Progenitor cell of endocrine pancreas (in vitro differentiated cells): ENCODE measurements around the gene GPRIN3. TPM values are rescaled to one million over a fixed set of nuclear protein-coding genes. Genes with fewer than 3 reads are reported as not detected.

Experiments used
- DNase-seq: peaks from one replicate; pipeline ENCODE4 v3.0.0; 2021; ENCODE audit warnings: low spot score; ENCODE audit not compliant: unreplicated experiment
- H3K27ac Mint-ChIP-seq: 2 replicates; pipeline ENCODE4 v1.8.0; 2021; ENCODE audit warnings: mild to moderate bottlenecking, moderate library complexity, mixed read lengths
- H3K27me3 Mint-ChIP-seq: 2 replicates; pipeline ENCODE4 v1.8.0; 2021; ENCODE audit warnings: mixed read lengths
- H3K36me3 Mint-ChIP-seq: 2 replicates; pipeline ENCODE4 v1.8.0; 2022; ENCODE audit warnings: mixed read lengths; ENCODE audit not compliant: insufficient read depth
- H3K4me1 Mint-ChIP-seq: 2 replicates; pipeline ENCODE4 v1.8.0; 2021; ENCODE audit warnings: low read depth, mixed read lengths
- H3K4me3 Mint-ChIP-seq: 2 replicates; pipeline ENCODE4 v1.8.0; 2021; ENCODE audit warnings: low read depth, mild to moderate bottlenecking, moderate library complexity, mixed read lengths
- H3K9me3 Mint-ChIP-seq: 2 replicates; pipeline ENCODE4 v1.8.0; 2021; ENCODE audit warnings: low read depth, mixed read lengths
- total RNA-seq: library from RNA; stranded (reverse); gene quantifications from 2 replicates; pipeline ENCODE4 v1.2.1, GENCODE V29; 2021
- TF ChIP-seq, protein P1 (sequence below): fragments of 200-600 bp; sonication (generic); IDR thresholded peaks from one replicate; pipeline ENCODE4 v1.5.0; 2021; ENCODE audit warnings: antibody characterized with exemption, mild to moderate bottlenecking; ENCODE audit not compliant: unreplicated experiment

GPRIN3 gene
- total RNA-seq, 1 donor from 2014 or later: 16.0 TPM

DNA sequence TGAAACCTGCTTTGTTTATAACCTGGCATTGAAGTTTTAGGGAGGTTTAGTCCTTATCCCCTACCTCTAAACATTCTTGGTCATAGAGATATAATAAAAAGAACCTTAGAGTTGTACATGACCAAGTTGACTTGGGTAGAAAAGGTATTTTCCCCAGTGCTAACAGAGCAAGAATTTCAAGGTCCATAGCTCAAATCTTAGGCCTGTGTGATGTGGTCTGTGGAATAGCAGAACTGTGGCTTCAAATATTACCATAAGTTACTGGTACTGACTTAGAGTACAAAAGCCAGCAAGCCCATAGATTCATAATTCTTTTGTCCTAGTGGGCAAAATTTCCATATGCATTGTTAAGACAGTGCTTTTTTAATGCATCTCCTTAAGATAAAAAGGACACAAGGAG, 91.2 kb downstream of the GPRIN3 start:
- no peaks in the 10 kb centered on the region for H3K9me3 Mint-ChIP-seq
- TF ChIP-seq, protein P1, sequence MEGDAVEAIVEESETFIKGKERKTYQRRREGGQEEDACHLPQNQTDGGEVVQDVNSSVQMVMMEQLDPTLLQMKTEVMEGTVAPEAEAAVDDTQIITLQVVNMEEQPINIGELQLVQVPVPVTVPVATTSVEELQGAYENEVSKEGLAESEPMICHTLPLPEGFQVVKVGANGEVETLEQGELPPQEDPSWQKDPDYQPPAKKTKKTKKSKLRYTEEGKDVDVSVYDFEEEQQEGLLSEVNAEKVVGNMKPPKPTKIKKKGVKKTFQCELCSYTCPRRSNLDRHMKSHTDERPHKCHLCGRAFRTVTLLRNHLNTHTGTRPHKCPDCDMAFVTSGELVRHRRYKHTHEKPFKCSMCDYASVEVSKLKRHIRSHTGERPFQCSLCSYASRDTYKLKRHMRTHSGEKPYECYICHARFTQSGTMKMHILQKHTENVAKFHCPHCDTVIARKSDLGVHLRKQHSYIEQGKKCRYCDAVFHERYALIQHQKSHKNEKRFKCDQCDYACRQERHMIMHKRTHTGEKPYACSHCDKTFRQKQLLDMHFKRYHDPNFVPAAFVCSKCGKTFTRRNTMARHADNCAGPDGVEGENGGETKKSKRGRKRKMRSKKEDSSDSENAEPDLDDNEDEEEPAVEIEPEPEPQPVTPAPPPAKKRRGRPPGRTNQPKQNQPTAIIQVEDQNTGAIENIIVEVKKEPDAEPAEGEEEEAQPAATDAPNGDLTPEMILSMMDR: no peak

DNA sequence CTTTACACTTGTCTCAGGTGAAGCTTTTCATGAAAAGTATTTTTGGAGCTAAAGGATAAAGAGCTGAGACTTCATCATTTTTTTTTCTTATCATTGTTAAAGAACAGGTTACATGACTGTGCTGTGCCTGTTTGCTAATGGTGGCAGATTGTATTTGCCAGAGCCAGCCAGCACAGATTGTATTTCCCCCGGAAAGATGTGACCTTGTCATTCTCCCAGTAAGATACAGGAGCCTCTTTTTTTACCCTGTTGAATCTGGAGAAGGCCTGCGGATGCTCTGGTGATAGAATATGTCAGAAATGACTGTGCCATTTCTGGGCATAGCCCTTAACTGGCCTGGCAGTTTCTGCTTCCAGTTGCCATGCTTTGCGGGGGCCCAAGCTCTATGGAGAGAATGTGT, 91.9 kb downstream of the GPRIN3 start:
- Mint-ChIP-seq H3K27ac (no peak overlapping the region), H3K36me3 (no peaks in the 10 kb centered on the region), H3K9me3 (no peaks in the 10 kb centered on the region), H3K4me1 (peaks cover 10% of the 10 kb centered on the region), H3K27me3 (no peaks in the 10 kb centered on the region), H3K4me3 (no peak overlapping the region)
- TF ChIP-seq, protein P1: no peak
- no peak for DNase-seq

More for the DNA sequence above, 91.2 kb downstream of the GPRIN3 start:
- peaks cover 17% of the 10 kb centered on the region for H3K4me1 Mint-ChIP-seq
- DNase-seq: no peak
- no peaks in the 10 kb centered on the region for H3K36me3 Mint-ChIP-seq
- H3K27me3 Mint-ChIP-seq: no peaks in the 10 kb centered on the region
- H3K4me3 Mint-ChIP-seq: no peak overlapping the region
- H3K27ac Mint-ChIP-seq: no peak overlapping the region

DNA sequence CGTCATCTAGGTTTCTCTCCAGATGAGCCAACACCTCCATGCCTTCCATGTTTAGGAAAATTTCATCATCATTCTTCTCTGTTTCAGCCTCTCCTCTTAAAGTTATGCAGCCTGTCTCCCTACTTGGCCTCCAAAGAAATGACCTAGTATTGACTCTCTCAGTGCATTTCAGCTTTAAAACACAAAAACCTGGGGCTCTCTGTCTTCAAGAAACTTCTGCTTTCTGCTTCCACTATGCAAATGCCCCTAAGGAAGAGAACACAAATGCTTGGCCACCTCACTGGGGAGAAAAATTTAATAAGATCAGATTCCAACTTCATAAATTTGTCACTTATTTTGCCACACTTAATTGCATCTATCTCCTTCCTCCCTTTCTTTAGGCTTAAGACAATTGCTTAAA, 93.3 kb downstream of the GPRIN3 start:
- peaks cover 3% of the 10 kb centered on the region for H3K4me1 Mint-ChIP-seq
- DNase-seq: no peak
- TF ChIP-seq, protein P1: no peak
- H3K36me3 Mint-ChIP-seq: no peaks in the 10 kb centered on the region
- H3K27me3 Mint-ChIP-seq: no peaks in the 10 kb centered on the region
- no peak overlapping the region for H3K27ac Mint-ChIP-seq
- no peak overlapping the region for H3K4me3 Mint-ChIP-seq
- H3K9me3 Mint-ChIP-seq: no peaks in the 10 kb centered on the region

DNA sequence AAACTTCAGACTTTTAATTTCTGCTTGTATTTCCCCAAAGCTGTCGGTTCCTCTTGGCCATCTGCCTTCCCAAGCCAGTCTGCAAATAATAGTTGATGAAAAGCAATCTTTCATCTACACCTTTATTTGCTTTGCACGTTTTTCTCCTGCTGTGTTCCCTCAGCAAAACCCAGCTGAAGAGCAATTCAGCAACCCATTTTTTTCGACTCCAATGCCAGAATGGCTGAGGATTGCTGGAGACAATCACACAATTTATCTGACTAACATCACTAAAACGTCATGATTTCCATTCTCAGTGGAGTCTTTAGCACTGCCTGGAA, 94.3 kb downstream of the GPRIN3 start:
- H3K27ac Mint-ChIP-seq: no peak overlapping the region
- no peak overlapping the region for H3K4me3 Mint-ChIP-seq
- TF ChIP-seq, protein P1: no peak
- H3K36me3 Mint-ChIP-seq: no peaks in the 10 kb centered on the region
- DNase-seq: no peak
- no peaks in the 10 kb centered on the region for H3K27me3 Mint-ChIP-seq
- peaks cover 5% of the 10 kb centered on the region for H3K9me3 Mint-ChIP-seq
- H3K4me1 Mint-ChIP-seq: peaks cover 3% of the 10 kb centered on the region

DNA sequence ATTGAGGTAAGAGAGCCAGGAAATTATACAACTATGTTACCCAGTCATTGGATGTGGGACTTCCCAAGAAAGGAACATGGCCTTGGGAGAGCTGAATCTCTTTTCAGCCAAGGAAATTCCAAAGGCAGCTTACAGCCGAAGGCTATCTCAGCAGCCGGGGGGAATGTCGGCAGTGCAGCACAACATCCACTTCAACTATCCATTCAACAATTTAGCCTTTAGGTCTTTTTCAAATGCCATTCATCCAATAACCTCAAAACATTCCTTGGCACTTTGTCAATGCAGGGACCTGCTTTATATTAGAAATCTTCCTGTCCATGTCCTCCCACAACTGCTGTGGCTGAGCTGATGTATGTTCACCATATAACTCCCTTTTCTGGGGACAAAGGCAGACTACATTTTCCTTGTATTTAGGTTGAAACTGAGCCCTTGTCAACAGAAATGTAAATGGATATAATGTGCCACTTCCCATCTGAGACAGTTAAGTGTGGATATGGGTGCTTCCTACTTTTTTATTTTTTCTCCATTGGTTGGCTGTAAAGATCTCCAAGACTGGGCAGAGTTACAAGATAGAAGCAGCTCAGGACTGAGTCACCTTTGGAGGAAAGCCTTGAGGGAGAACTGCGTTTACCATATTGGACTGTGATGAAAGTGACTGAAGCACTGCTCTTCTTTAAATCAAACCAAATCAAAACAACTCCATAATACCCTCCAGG, 94.8 kb downstream of the GPRIN3 start:
- H3K27me3 Mint-ChIP-seq: no peaks in the 10 kb centered on the region
- no peaks in the 10 kb centered on the region for H3K36me3 Mint-ChIP-seq
- TF ChIP-seq, protein P1: no peak
- H3K4me3 Mint-ChIP-seq: no peak overlapping the region
- peaks cover 3% of the 10 kb centered on the region for H3K4me1 Mint-ChIP-seq
- DNase-seq: no peak
- H3K27ac Mint-ChIP-seq: no peak overlapping the region
- peaks cover 11% of the 10 kb centered on the region for H3K9me3 Mint-ChIP-seq
